Activated CD8-positive, alpha-beta memory T cell treated with anti-CD3 and anti-CD28 coated beads for 4 hours (primary cell): ENCODE measurements around the gene DMRT2.

ENCODE experiments used
- DNase-seq, 2 donors: peaks; one replicate each; pipeline ENCODE4 v3.0.0-alpha.2; 2020; ENCODE audit warnings: low read depth in 2 of 2

The DMRT2 gene

GRCh38 chr9:1050125-1050895 lies at the start of gene DMRT2:
DMRT2 (plus strand) TSS chr9:1050357; CDS start chr9:1051614, 1,257 bp downstream.
- DNase-seq = no peak

- no peak for DNase-seq
These were observed 48.3 kb upstream of the DMRT2 start for GRCh38 chr9:1001838-1002237.

GRCh38 chr9:1002678-1003077 lies 47.5 kb upstream of the DMRT2 start:
- DNase-seq = no peak

GRCh38 chr9:1005043-1005667 lies 45.0 kb upstream of the DMRT2 start:
- DNase-seq = no peak

GRCh38 chr9:1007312-1007711 lies 42.8 kb upstream of the DMRT2 start:
- DNase-seq = no peak

- DNase-seq = no peak
These were observed 41.9 kb upstream of the DMRT2 start for GRCh38 chr9:1008216-1008615.

GRCh38 chr9:1009101-1009707 lies 41.0 kb upstream of the DMRT2 start:
- DNase-seq = peak; percentile 6 to 45

- DNase-seq = no peak
These were observed 37.1 kb upstream of the DMRT2 start for GRCh38 chr9:1013021-1013420.

GRCh38 chr9:1014225-1014624 lies 35.9 kb upstream of the DMRT2 start:
- DNase-seq = no peak

GRCh38 chr9:1014640-1015039 lies 35.5 kb upstream of the DMRT2 start:
- DNase-seq = no peak

GRCh38 chr9:1018121-1018520 lies 32.0 kb upstream of the DMRT2 start:
- no peak for DNase-seq

- DNase-seq = no peak
These were observed 26.0 kb upstream of the DMRT2 start for GRCh38 chr9:1024112-1024511.

GRCh38 chr9:1025131-1025530 lies 25.0 kb upstream of the DMRT2 start:
- no peak for DNase-seq

- DNase-seq = no peak
These were observed 23.9 kb upstream of the DMRT2 start for GRCh38 chr9:1026219-1026618.

- no peak for DNase-seq
These were observed 21.5 kb upstream of the DMRT2 start for GRCh38 chr9:1028501-1029190.

GRCh38 chr9:1031951-1032601 lies 18.1 kb upstream of the DMRT2 start:
- DNase-seq = no peak

- DNase-seq = no peak
These were observed 15.9 kb upstream of the DMRT2 start for GRCh38 chr9:1034271-1034670.

- no peak for DNase-seq
These were observed 10.6 kb upstream of the DMRT2 start for GRCh38 chr9:1039589-1039988.

- DNase-seq = no peak
These were observed 7.7 kb upstream of the DMRT2 start for GRCh38 chr9:1042466-1042865.

GRCh38 chr9:1044643-1045042 lies 5.5 kb upstream of the DMRT2 start:
- no peak for DNase-seq

- no peak for DNase-seq
These were observed 3.3 kb upstream of the DMRT2 start for GRCh38 chr9:1046639-1047572.
